Activated T-helper 2 cell treated with anti-CD3 and anti-CD28 coated beads, Interferon-gamma antibody, Interleukin-2, Interleukin-4, amounts not matched to agents 10 μg/mL and 5 μg/mL and 100 μg/mL, durations not matched to agents 14 hours and 24 hours and 36 hours (primary cell): ENCODE measurements around the gene ITPRIP. TPM values are rescaled to one million over a fixed set of nuclear protein-coding genes. Genes with fewer than 3 reads are reported as not detected.
A peak's percentile ranks its signal among the peaks of the same experiment; 100 is the strongest.

Experiments used
- DNase-seq: peaks from one replicate; pipeline ENCODE4 v3.0.0; 2021; ENCODE audit warnings: low spot score
- H3K27ac Mint-ChIP-seq: one replicate; pipeline ENCODE4 v1.8.0; 2021; ENCODE audit warnings: mixed read lengths
- H3K27me3 Mint-ChIP-seq: one replicate; pipeline ENCODE4 v1.8.0; 2021; ENCODE audit warnings: low read depth, mixed read lengths
- H3K36me3 Mint-ChIP-seq: one replicate; pipeline ENCODE4 v1.8.0; 2021; ENCODE audit warnings: low read depth, mixed read lengths
- H3K4me1 Mint-ChIP-seq: one replicate; pipeline ENCODE4 v1.8.0; 2021; ENCODE audit warnings: low read depth, mixed read lengths
- H3K4me3 Mint-ChIP-seq: one replicate; pipeline ENCODE4 v1.8.0; 2021; ENCODE audit warnings: low read depth, mild to moderate bottlenecking, moderate library complexity, mixed read lengths
- H3K9me3 Mint-ChIP-seq: one replicate; pipeline ENCODE4 v1.8.0; 2021; ENCODE audit warnings: mixed read lengths
- intact Hi-C: fragments of 100-400 bp; cut with micrococcal nuclease; formaldehyde crosslinking; loops from one replicate; pipeline ENCODE4 v1.15.1; 2023
- total RNA-seq: library from RNA; stranded (reverse); gene quantifications from 2 replicates; pipeline ENCODE4 v1.2.3, GENCODE V29; 2022

ITPRIP gene
- total RNA-seq, 1 donor from 2014 or later: 18.8 TPM

DNA sequence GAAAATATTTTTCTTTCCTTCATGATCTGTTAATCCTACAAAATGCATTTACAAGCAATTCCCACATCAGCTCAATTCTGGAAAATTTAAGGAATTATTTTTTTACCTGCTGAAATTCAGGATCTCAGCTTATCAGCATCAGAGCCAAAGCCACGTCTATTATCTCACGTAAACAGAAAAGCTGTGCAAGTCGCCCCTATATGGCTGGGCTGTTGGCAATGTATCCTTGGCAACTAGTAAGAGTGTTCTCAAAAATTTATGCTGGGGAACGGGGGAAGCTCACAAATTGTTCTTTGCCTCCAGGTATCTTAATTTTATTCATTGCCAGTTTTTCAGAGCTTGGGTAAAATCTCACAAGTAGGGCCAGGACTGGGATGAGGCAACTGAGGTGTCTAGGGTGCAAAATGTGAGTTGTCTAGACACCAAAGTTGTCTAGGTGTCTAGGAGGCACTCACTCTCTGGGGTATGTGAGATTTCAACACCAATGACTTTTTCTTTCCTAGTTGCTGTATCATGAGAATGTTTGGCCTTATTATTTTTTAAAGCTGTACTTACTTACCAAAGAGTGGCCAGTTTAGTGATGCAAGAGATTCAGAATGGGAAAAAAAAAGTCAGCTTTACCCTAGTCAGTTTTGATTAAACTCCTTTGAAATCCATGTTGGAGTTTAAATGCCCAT lies 64.2 kb downstream of the ITPRIP start:
- Mint-ChIP-seq H3K27ac (no peak overlapping the region), H3K4me3 (no peak overlapping the region), H3K4me1 (peaks cover 3% of the 10 kb centered on the region), H3K36me3 (no peaks in the 10 kb centered on the region), H3K27me3 (peaks cover 3% of the 10 kb centered on the region), H3K9me3 (no peaks in the 10 kb centered on the region)
- intact Hi-C loops: no loop called here
- no peak for DNase-seq

- peaks cover 7% of the 10 kb centered on the region for H3K36me3 Mint-ChIP-seq
- no peak for DNase-seq
- intact Hi-C loops: no loop called here
- H3K27me3 Mint-ChIP-seq: peaks cover 3% of the 10 kb centered on the region
- no peak overlapping the region for H3K27ac Mint-ChIP-seq
- no peaks in the 10 kb centered on the region for H3K9me3 Mint-ChIP-seq
- peaks cover 3% of the 10 kb centered on the region for H3K4me1 Mint-ChIP-seq
- H3K4me3 Mint-ChIP-seq: no peak overlapping the region
Observed at GRCh38 chr10:104273286-104273685, 65.0 kb downstream of the ITPRIP start.

DNA sequence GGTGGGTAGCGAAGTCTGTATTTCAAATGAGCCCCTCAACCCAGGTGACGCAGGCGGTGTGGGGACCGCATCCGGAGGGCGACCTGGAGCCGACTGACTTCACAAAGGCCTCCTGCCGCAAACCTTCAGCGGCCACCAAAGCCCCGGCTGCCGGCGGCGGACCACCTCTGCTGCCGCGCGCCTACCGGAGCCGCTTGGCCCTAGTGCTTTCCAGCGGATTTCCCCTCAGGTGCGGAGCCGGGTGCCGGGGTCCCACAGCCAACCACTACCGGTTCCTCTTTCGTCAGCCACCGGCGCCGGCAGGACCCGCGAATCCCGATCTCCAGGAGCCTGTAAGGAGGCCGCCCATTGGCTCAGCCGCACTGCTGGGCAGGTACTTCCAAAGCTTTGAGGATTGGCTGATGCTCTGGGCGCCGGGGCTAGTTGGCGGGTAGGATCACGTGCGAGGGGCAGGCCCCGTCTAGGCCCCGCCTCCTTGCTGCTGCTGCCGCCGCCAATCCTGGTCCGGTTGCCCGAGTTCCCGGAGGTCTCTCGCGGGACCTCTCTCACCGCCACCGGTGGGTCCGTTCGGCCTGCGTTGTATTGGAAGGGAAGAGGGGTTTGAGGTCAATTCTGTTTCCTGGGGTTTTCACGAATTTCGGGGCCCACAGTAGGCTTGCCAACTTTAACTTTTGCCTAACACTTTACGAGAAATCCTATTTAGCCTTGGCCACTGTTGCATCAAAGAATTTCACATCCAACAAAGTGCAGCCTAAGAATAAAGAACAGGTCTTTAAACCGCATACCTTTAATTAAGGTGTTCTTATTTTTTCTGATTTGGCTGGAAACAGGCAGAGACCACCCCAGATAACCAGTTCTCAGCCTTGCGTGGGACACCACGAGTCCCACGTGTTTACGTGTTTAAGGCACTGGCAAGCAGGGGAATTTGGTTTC lies 69.3 kb downstream of the ITPRIP start, which contains the start of gene GSTO2:
GSTO2 (plus strand) TSS at position 472 of the 933 bp plus-strand sequence. CDS start 5,732 bp downstream, outside the sequence.
- H3K4me3 Mint-ChIP-seq: peak within 1 kb of the TSS; percentile 92
- peaks cover 36% of the 10 kb centered on the region for H3K4me1 Mint-ChIP-seq
- H3K27ac Mint-ChIP-seq: peak within 1 kb of the TSS; percentile 92
- H3K9me3 Mint-ChIP-seq: no peaks in the 10 kb centered on the region
- DNase-seq: peak; percentile 98
- peaks cover 46% of the 10 kb centered on the region for H3K36me3 Mint-ChIP-seq
- intact Hi-C loops: loop anchor here (1.0 to 10.0 kb wide), 9 partner anchors 9 to 574 kb away; partner anchors contain the start of genes CFAP43, CFAP58, ITPRIP and STN1
- H3K27me3 Mint-ChIP-seq: no peaks in the 10 kb centered on the region

GRCh38 chr10:104268405-104268712 lies 69.9 kb downstream of the ITPRIP start:
- Mint-ChIP-seq H3K9me3 (no peaks in the 10 kb centered on the region), H3K27ac (peak overlapping the region; percentile 92), H3K4me1 (peaks cover 40% of the 10 kb centered on the region), H3K36me3 (peaks cover 50% of the 10 kb centered on the region), H3K27me3 (no peaks in the 10 kb centered on the region), H3K4me3 (peak overlapping the region; percentile 92)
- intact Hi-C loops: loop anchor here (1.0 to 10.0 kb wide), 6 partner anchors 8 to 574 kb away; partner anchors contain the start of genes CFAP43 and STN1
- DNase-seq: no peak

DNA sequence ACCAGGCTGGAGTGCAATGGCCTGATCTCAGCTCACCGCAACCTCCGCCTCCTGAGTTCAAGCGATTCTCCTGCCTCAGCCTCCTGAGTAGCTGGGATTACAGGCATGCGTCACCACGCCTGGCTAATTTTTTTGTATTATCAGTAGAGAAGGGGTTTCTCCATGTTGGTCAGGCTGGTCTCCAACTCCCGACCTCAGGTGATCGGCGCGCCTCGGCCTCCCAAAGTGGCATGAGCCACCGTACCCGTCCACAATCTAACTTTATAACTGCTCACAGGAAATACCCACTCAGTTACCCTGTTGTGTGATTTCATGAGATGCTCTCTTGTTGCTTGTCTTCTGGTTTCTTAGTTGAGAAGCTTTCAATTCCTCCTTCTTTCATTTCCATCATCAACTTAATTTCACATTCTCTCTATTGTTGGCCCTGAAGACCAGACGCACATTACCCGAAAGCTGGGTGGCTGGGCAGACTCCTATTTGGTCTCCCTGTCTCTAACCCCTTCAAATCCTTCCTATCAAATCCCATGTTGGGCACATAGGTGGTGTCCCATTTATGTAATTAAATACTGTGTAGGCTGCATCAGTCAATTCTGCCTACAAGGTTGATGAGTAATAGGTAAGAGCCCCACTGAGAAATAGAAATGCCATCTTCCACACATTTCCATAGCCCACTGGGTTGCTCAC lies 70.4 kb downstream of the ITPRIP start:
- no peak for DNase-seq
- Mint-ChIP-seq H3K4me1 (peaks cover 40% of the 10 kb centered on the region), H3K4me3 (peak overlapping the region; percentile 92), H3K36me3 (peaks cover 53% of the 10 kb centered on the region), H3K9me3 (no peaks in the 10 kb centered on the region), H3K27ac (peak overlapping the region; percentile 92), H3K27me3 (no peaks in the 10 kb centered on the region)
- intact Hi-C loops: loop anchor here (1.0 to 10.0 kb wide), 6 partner anchors 8 to 573 kb away; partner anchors contain the start of genes CFAP43 and STN1

- intact Hi-C loops: loop anchor here (10.0 kb wide), 1 partner anchor 570 kb away; no protein-coding TSS in a partner anchor
- Mint-ChIP-seq H3K4me1 (peaks cover 57% of the 10 kb centered on the region), H3K36me3 (peaks cover 82% of the 10 kb centered on the region), H3K4me3 (no peak overlapping the region), H3K9me3 (no peaks in the 10 kb centered on the region), H3K27ac (no peak overlapping the region), H3K27me3 (no peaks in the 10 kb centered on the region)
- DNase-seq: no peak
Observed at GRCh38 chr10:104264783-104265182, 73.5 kb downstream of the ITPRIP start.

DNA sequence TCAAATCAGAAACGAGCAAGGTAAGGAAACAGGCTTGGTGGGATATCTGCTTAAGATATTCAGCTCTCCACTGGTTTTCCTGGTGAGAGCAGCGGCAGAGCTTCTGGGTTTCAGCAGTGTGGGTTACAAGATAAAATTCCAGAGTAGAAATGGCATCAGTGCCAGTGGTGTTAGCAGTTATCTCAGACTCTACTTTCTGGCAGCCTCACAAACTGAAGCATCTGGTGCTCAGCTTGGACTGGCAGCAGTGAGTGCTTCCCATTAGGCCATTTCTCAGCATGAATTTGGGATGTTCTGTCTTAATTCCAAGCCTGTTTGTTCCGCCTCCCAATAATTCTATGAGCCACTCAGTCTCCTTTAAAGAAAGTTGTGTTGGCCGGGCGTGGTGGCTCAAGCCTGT lies 76.2 kb downstream of the ITPRIP start:
- Mint-ChIP-seq H3K4me1 (peaks cover 62% of the 10 kb centered on the region), H3K27ac (no peak overlapping the region), H3K9me3 (no peaks in the 10 kb centered on the region), H3K27me3 (no peaks in the 10 kb centered on the region), H3K4me3 (no peak overlapping the region), H3K36me3 (peaks cover 87% of the 10 kb centered on the region)
- DNase-seq: no peak
- intact Hi-C loops: loop anchor here (10.0 kb wide), 1 partner anchor 567 kb away; no protein-coding TSS in a partner anchor

GRCh38 chr10:104260775-104261115 lies 77.5 kb downstream of the ITPRIP start:
- Mint-ChIP-seq H3K9me3 (no peaks in the 10 kb centered on the region), H3K27me3 (no peaks in the 10 kb centered on the region), H3K27ac (peak overlapping the region; percentile 91), H3K36me3 (peaks cover 86% of the 10 kb centered on the region), H3K4me3 (peak overlapping the region; percentile 23), H3K4me1 (peaks cover 62% of the 10 kb centered on the region)
- DNase-seq: no peak
- intact Hi-C loops: loop anchor here (1.0 to 10.0 kb wide), 2 partner anchors 8 to 566 kb away; no protein-coding TSS in a partner anchor

- DNase-seq: no peak
- H3K9me3 Mint-ChIP-seq: no peaks in the 10 kb centered on the region
- H3K4me3 Mint-ChIP-seq: peak overlapping the region; percentile 23
- peak overlapping the region; percentile 91 for H3K27ac Mint-ChIP-seq
- H3K36me3 Mint-ChIP-seq: peaks cover 84% of the 10 kb centered on the region
- intact Hi-C loops: loop anchor here (1.0 to 10.0 kb wide), 3 partner anchors 8 to 565 kb away; partner anchors contain the start of gene SLK
- no peaks in the 10 kb centered on the region for H3K27me3 Mint-ChIP-seq
- peaks cover 59% of the 10 kb centered on the region for H3K4me1 Mint-ChIP-seq
Observed at GRCh38 chr10:104259999-104260774, 78.1 kb downstream of the ITPRIP start.
